ENCODE measurements around the gene AUTS2. TPM values are rescaled to one million over a fixed set of nuclear protein-coding genes. Genes with fewer than 3 reads are reported as not detected.

The AUTS2 gene
- total and polyA plus RNA-seq, 2 of the 8 experiments (the other 6 are each of a cell fraction or from before 2014, with no cell fraction given), result 25.9 to 101 TPM

- TF ChIP-seq, protein P1, sequence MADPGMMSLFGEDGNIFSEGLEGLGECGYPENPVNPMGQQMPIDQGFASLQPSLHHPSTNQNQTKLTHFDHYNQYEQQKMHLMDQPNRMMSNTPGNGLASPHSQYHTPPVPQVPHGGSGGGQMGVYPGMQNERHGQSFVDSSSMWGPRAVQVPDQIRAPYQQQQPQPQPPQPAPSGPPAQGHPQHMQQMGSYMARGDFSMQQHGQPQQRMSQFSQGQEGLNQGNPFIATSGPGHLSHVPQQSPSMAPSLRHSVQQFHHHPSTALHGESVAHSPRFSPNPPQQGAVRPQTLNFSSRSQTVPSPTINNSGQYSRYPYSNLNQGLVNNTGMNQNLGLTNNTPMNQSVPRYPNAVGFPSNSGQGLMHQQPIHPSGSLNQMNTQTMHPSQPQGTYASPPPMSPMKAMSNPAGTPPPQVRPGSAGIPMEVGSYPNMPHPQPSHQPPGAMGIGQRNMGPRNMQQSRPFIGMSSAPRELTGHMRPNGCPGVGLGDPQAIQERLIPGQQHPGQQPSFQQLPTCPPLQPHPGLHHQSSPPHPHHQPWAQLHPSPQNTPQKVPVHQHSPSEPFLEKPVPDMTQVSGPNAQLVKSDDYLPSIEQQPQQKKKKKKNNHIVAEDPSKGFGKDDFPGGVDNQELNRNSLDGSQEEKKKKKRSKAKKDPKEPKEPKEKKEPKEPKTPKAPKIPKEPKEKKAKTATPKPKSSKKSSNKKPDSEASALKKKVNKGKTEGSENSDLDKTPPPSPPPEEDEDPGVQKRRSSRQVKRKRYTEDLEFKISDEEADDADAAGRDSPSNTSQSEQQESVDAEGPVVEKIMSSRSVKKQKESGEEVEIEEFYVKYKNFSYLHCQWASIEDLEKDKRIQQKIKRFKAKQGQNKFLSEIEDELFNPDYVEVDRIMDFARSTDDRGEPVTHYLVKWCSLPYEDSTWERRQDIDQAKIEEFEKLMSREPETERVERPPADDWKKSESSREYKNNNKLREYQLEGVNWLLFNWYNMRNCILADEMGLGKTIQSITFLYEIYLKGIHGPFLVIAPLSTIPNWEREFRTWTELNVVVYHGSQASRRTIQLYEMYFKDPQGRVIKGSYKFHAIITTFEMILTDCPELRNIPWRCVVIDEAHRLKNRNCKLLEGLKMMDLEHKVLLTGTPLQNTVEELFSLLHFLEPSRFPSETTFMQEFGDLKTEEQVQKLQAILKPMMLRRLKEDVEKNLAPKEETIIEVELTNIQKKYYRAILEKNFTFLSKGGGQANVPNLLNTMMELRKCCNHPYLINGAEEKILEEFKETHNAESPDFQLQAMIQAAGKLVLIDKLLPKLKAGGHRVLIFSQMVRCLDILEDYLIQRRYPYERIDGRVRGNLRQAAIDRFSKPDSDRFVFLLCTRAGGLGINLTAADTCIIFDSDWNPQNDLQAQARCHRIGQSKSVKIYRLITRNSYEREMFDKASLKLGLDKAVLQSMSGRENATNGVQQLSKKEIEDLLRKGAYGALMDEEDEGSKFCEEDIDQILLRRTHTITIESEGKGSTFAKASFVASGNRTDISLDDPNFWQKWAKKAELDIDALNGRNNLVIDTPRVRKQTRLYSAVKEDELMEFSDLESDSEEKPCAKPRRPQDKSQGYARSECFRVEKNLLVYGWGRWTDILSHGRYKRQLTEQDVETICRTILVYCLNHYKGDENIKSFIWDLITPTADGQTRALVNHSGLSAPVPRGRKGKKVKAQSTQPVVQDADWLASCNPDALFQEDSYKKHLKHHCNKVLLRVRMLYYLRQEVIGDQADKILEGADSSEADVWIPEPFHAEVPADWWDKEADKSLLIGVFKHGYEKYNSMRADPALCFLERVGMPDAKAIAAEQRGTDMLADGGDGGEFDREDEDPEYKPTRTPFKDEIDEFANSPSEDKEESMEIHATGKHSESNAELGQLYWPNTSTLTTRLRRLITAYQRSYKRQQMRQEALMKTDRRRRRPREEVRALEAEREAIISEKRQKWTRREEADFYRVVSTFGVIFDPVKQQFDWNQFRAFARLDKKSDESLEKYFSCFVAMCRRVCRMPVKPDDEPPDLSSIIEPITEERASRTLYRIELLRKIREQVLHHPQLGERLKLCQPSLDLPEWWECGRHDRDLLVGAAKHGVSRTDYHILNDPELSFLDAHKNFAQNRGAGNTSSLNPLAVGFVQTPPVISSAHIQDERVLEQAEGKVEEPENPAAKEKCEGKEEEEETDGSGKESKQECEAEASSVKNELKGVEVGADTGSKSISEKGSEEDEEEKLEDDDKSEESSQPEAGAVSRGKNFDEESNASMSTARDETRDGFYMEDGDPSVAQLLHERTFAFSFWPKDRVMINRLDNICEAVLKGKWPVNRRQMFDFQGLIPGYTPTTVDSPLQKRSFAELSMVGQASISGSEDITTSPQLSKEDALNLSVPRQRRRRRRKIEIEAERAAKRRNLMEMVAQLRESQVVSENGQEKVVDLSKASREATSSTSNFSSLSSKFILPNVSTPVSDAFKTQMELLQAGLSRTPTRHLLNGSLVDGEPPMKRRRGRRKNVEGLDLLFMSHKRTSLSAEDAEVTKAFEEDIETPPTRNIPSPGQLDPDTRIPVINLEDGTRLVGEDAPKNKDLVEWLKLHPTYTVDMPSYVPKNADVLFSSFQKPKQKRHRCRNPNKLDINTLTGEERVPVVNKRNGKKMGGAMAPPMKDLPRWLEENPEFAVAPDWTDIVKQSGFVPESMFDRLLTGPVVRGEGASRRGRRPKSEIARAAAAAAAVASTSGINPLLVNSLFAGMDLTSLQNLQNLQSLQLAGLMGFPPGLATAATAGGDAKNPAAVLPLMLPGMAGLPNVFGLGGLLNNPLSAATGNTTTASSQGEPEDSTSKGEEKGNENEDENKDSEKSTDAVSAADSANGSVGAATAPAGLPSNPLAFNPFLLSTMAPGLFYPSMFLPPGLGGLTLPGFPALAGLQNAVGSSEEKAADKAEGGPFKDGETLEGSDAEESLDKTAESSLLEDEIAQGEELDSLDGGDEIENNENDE (IDR thresholded peaks at IDR 0.05; ENCODE audit: insufficient replicate concordance, low read length), result no peak
- TF ChIP-seq USF2 (IDR thresholded peaks at IDR 0.05; ENCODE audit: low read length) (no peak), RFX5 (IDR thresholded peaks at IDR 0.05; ENCODE audit: borderline replicate concordance, low read depth, low read length) (no peak), ASH2L (IDR thresholded peaks at IDR 0.05; ENCODE audit: low read length) (no peak), JUND (IDR thresholded peaks at IDR 0.05; ENCODE audit: low read length) (no peak), CEBPB (IDR thresholded peaks at IDR 0.05; ENCODE audit: low read depth, low read length) (no peak), EP300 (IDR thresholded peaks at IDR 0.05; ENCODE audit: borderline replicate concordance in 1 of 2, low read depth in 2 of 2, low read length in 2 of 2) (no peak), GABPA (IDR thresholded peaks at IDR 0.05; ENCODE audit: borderline replicate concordance, insufficient read depth, low read length) (no peak), ATF3 (IDR thresholded peaks at IDR 0.05; ENCODE audit: insufficient read depth, low read depth, low read length) (no peak)
Observed at GRCh38 chr7:69885431-69885830, 287.2 kb downstream of the AUTS2 start (continued).
